ENCODE measurements around the gene NDUFB10.
"Not testable (repeated sequence)": the region's sequence is repeated elsewhere in the genome, so short reads cannot be mapped to it uniquely, and the experiment has no call there.

NDUFB10 gene

GRCh38 chr16:1938316-1938715 is 21.0 kb upstream of the NDUFB10 start:
- H3K4me3 ChIP-seq (replicated peaks; ENCODE audit: low read depth, low read length): no peak overlapping the region
- TF ChIP-seq CTCF (IDR thresholded peaks at IDR 0.05; ENCODE audit: low read length, missing control alignments): no peak
- DNase-seq (ENCODE audit: low read depth): no peak

- DNase-seq (ENCODE audit: low read depth): no peak
- TF ChIP-seq CTCF (IDR thresholded peaks at IDR 0.05; ENCODE audit: low read length, missing control alignments): no peak
- H3K4me3 ChIP-seq (replicated peaks; ENCODE audit: low read depth, low read length): no peak overlapping the region
Measured at GRCh38 chr16:1938910-1939309, 20.4 kb upstream of the NDUFB10 start.

GRCh38 chr16:1939833-1940232 is 19.5 kb upstream of the NDUFB10 start:
- not testable (repeated sequence) for DNase-seq (ENCODE audit: low read depth); H3K4me3 ChIP-seq (replicated peaks; ENCODE audit: low read depth, low read length)

- no peak overlapping the region for H3K4me3 ChIP-seq (replicated peaks; ENCODE audit: low read depth, low read length)
- no peak for TF ChIP-seq CTCF (IDR thresholded peaks at IDR 0.05; ENCODE audit: low read length, missing control alignments)
- DNase-seq (ENCODE audit: low read depth): no peak
Measured at GRCh38 chr16:1940273-1941161, 18.8 kb upstream of the NDUFB10 start.

GRCh38 chr16:1941162-1942046 is 17.9 kb upstream of the NDUFB10 start:
- TF ChIP-seq CTCF (IDR thresholded peaks at IDR 0.05; ENCODE audit: low read length, missing control alignments): no peak
- no peak for DNase-seq (ENCODE audit: low read depth)
- H3K4me3 ChIP-seq (replicated peaks; ENCODE audit: low read depth, low read length): peak overlapping the region; percentile 89

- peak; percentile 28 for DNase-seq (ENCODE audit: low read depth)
- no peak for TF ChIP-seq CTCF (IDR thresholded peaks at IDR 0.05; ENCODE audit: low read length, missing control alignments)
- peak overlapping the region; percentile 89 for H3K4me3 ChIP-seq (replicated peaks; ENCODE audit: low read depth, low read length)
Measured at GRCh38 chr16:1942047-1942809, 17.1 kb upstream of the NDUFB10 start.
